Spinal cord (tissue), 10 donors: Measurements from ENCODE around the gene NANOS1. TPM values are rescaled to one million over a fixed set of nuclear protein-coding genes. Genes with fewer than 3 reads are reported as not detected.
A peak's percentile ranks its signal among the peaks of the same experiment; 100 is the strongest.

Experiments used
- DNase-seq, 6 donors: peaks; one replicate each; pipeline versions ENCODE4 v3.0.0 to v3.0.0-alpha.2; 2013 to 2015; ENCODE audit warnings: low spot score in 6 of 6, low read depth in 4 of 6
- H3K27ac ChIP-seq: one replicate; pipeline ENCODE4 v1.5.1; 2013; ENCODE audit warnings: low read depth, low read length, control low read depth
- H3K27me3 ChIP-seq: one replicate; pipeline ENCODE4 v1.6.1; 2013; ENCODE audit warnings: low read length; ENCODE audit not compliant: control insufficient read depth, insufficient read depth
- H3K36me3 ChIP-seq: one replicate; pipeline ENCODE4 v1.6.1; 2013; ENCODE audit warnings: low read length; ENCODE audit not compliant: control insufficient read depth, insufficient read depth
- H3K4me1 ChIP-seq: one replicate; pipeline ENCODE4 v1.6.1; 2013; ENCODE audit warnings: low read length; ENCODE audit not compliant: control insufficient read depth, insufficient read depth
- H3K4me3 ChIP-seq: one replicate; pipeline ENCODE4 v1.5.1; 2013; ENCODE audit warnings: low read depth, low read length, control low read depth
- H3K9me3 ChIP-seq: one replicate; pipeline ENCODE4 v1.6.1; 2013; ENCODE audit warnings: low read length; ENCODE audit not compliant: control insufficient read depth, insufficient read depth
- WGBS: methylation state at CpG from one replicate; pipeline ENCODE4 v1.1.5; 2013; ENCODE audit warnings: missing lambda C conversion rate; ENCODE audit not compliant: insufficient coverage; 5-methylcytosine and 5-hydroxymethylcytosine counted together
- polyA plus RNA-seq, 2 donors: library from polyadenylated mRNA; unstranded; fragments of 120-200 nt; gene quantifications; one replicate each; pipeline ENCODE4 v1.2.1, GENCODE V29; 2013; ENCODE audit not compliant: insufficient read length in 2 of 2
- total RNA-seq, 2 donors: library from RNA; depleted of rRNA in 1 of 2; stranded (reverse); fragments of 120-200 nt in 1 of 2; fragments of >200 nt in 1 of 2; gene quantifications; one replicate each; pipeline versions ENCODE4 v1.2.3 to v1.2.4, GENCODE V29; 2013 to 2014
- donor health status: healthy.

NANOS1 gene
- total and polyA plus RNA-seq, 4 donors, result 6.3 to 24.3 (median 14.9) TPM

DNA sequence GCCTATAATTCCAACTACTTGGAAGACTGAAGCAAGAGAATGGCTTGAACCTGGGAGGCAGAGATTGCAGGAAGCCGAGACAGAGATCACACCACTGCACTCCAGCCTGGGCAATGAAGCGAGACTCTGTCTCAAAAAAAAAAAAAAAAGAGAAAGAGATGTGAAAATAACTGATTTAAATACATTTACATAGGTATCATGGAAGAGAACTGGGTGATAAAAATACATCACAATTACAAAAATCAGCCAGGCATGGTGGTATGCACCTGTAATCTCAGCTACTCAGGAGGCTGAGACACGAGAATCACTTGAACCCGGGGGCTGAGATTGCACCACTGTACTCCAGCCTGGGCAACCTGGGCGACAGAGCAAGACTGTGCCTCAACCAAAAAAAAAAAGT is 19.8 kb downstream of the NANOS1 start:
- Histone ChIP-seq H3K9me3 (no peaks in the 10 kb centered on the region), H3K27me3 (no peaks in the 10 kb centered on the region), H3K27ac (no peak overlapping the region), H3K4me1 (no peaks in the 10 kb centered on the region), H3K4me3 (no peak overlapping the region), H3K36me3 (peaks cover 65% of the 10 kb centered on the region)
- no peak for DNase-seq
- 100% methylated on average over 3 of the region's 5 CpGs for WGBS

GRCh38 chr10:119049777-119050176 is 20.3 kb downstream of the NANOS1 start:
- H3K27me3 ChIP-seq, result no peaks in the 10 kb centered on the region
- no peaks in the 10 kb centered on the region for H3K4me1 ChIP-seq
- peaks cover 64% of the 10 kb centered on the region for H3K36me3 ChIP-seq
- DNase-seq, result no peak
- H3K27ac ChIP-seq, result no peak overlapping the region
- 93% methylated on average over 9 of the region's 14 CpGs for WGBS
- H3K4me3 ChIP-seq, result no peak overlapping the region
- no peaks in the 10 kb centered on the region for H3K9me3 ChIP-seq

GRCh38 chr10:119051775-119052174 is 22.3 kb downstream of the NANOS1 start:
- H3K9me3 ChIP-seq, result no peaks in the 10 kb centered on the region
- H3K27me3 ChIP-seq, result no peaks in the 10 kb centered on the region
- no peak for DNase-seq
- H3K27ac ChIP-seq, result no peak overlapping the region
- WGBS, result 86% methylated on average over 1 of the region's 3 CpGs
- H3K4me3 ChIP-seq, result no peak overlapping the region
- H3K36me3 ChIP-seq, result peaks cover 64% of the 10 kb centered on the region
- H3K4me1 ChIP-seq, result no peaks in the 10 kb centered on the region

GRCh38 chr10:119055472-119055871 is 26.0 kb downstream of the NANOS1 start:
- Histone ChIP-seq H3K27ac (no peak overlapping the region), H3K27me3 (no peaks in the 10 kb centered on the region), H3K4me3 (no peak overlapping the region), H3K36me3 (peaks cover 58% of the 10 kb centered on the region), H3K4me1 (no peaks in the 10 kb centered on the region), H3K9me3 (no peaks in the 10 kb centered on the region)
- no CpG with 5 or more reads among the region's 1 CpG for WGBS
- no peak for DNase-seq

GRCh38 chr10:119058010-119058409 is 28.5 kb downstream of the NANOS1 start:
- Histone ChIP-seq H3K4me1 (no peaks in the 10 kb centered on the region), H3K27ac (no peak overlapping the region), H3K4me3 (no peak overlapping the region), H3K27me3 (no peaks in the 10 kb centered on the region), H3K9me3 (no peaks in the 10 kb centered on the region), H3K36me3 (peaks cover 51% of the 10 kb centered on the region)
- peak in 2 of 6 donors; percentile 38 to 71 for DNase-seq
- WGBS, result 62% methylated on average over 10 of the region's 11 CpGs

DNA sequence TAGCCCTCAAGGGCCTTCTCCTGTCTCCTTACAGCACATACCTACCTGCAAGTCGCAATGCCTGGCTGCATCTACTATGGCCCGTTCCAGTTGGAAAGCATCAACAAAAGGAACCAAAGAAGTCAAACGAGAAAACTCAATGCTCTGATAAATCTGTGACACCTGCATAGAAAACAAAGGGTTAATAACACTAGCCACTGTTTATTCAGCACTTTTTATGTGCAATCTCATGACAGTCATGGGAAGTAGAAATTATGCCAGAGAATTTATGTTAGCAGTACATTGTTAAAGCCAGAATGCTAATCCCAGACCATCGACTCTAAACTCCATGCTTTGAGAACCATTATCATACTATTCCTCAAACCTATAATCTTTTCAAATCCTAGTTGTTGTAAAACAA is 30.0 kb downstream of the NANOS1 start:
- H3K27ac ChIP-seq, result no peak overlapping the region
- H3K36me3 ChIP-seq, result peaks cover 46% of the 10 kb centered on the region
- no peaks in the 10 kb centered on the region for H3K4me1 ChIP-seq
- no peaks in the 10 kb centered on the region for H3K9me3 ChIP-seq
- WGBS, result 89% methylated on average over 3 of the region's 4 CpGs
- no peak overlapping the region for H3K4me3 ChIP-seq
- no peaks in the 10 kb centered on the region for H3K27me3 ChIP-seq
- DNase-seq, result no peak

GRCh38 chr10:119060107-119060506 is 30.6 kb downstream of the NANOS1 start:
- DNase-seq, result peak in 1 of 6 donors; percentile 3
- peaks cover 47% of the 10 kb centered on the region for H3K36me3 ChIP-seq
- no CpG with 5 or more reads among the region's 1 CpG for WGBS

DNA sequence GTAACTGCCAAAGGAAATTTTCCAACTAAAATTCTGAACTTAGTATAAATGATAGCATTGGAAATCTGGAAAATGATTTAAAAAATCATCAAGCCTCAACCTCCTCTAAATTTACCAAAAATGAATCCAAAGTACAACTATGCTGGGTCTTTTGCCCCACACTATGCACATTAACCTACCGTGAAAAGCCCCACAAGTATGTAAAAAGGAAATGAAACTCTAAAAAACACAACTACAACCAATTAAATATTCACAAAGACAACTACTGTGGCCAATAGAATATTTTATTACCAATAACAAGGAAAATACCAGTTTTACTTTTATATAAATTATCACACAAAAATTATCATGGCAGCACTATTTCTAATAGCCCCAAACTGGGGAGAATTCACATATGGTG is 31.8 kb downstream of the NANOS1 start:
- no peak for DNase-seq
- no peaks in the 10 kb centered on the region for H3K4me1 ChIP-seq
- no peak overlapping the region for H3K27ac ChIP-seq
- H3K27me3 ChIP-seq, result no peaks in the 10 kb centered on the region
- H3K4me3 ChIP-seq, result no peak overlapping the region
- WGBS, result no CpG with 5 or more reads among the region's 1 CpG
- H3K9me3 ChIP-seq, result no peaks in the 10 kb centered on the region
- H3K36me3 ChIP-seq, result peaks cover 50% of the 10 kb centered on the region

More at GRCh38 chr10:119060107-119060506, 30.6 kb downstream of the NANOS1 start:
- Histone ChIP-seq H3K4me1 (no peaks in the 10 kb centered on the region), H3K4me3 (no peak overlapping the region), H3K27ac (no peak overlapping the region), H3K9me3 (no peaks in the 10 kb centered on the region), H3K27me3 (no peaks in the 10 kb centered on the region)

GRCh38 chr10:119061926-119062325 is 32.4 kb downstream of the NANOS1 start:
- Histone ChIP-seq H3K4me3 (no peak overlapping the region), H3K36me3 (peaks cover 55% of the 10 kb centered on the region), H3K27me3 (no peaks in the 10 kb centered on the region), H3K27ac (no peak overlapping the region), H3K9me3 (no peaks in the 10 kb centered on the region), H3K4me1 (no peaks in the 10 kb centered on the region)
- DNase-seq, result no peak
- WGBS, result no CpG with 5 or more reads among the region's 2 CpGs

DNA sequence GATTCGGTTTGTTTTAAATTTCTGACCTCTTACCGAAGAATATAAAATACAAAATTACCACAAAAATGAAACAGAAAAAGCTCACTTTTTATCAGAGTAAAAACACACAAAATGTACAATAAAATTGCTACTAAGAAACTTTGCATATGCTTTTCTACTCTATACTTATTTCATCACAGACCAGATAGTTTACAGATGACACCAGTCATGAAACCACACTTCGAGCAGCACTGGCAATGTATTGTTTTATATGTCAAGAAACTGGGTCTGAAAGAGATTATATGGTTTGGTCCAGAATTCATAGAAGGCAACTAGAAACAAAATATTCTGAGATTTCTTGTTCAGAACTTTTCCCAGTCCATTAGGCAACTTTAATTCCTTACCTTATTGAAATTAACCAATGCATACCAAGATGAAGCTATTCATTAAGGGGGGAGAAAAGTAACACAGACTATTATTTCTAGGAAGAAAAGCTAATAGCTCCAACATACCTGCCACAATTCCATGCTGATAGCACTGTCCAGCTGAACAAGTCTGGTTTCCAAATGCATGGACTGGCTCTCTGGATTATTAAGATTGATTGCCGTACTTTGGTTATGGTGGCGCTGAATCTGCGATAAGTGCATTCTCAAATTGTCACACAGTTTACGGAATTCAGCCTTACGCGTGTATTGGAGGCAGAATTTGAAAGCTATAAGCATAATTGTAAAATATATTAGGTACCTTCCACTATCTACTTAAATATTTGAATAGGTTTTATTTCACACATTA is 41.1 kb downstream of the NANOS1 start:
- no peak overlapping the region for H3K27ac ChIP-seq
- peaks cover 44% of the 10 kb centered on the region for H3K36me3 ChIP-seq
- WGBS, result no CpG with 5 or more reads among the region's 9 CpGs
- no peak overlapping the region for H3K4me3 ChIP-seq
- no peaks in the 10 kb centered on the region for H3K27me3 ChIP-seq
- no peaks in the 10 kb centered on the region for H3K9me3 ChIP-seq
- no peaks in the 10 kb centered on the region for H3K4me1 ChIP-seq
- no peak for DNase-seq
